Neuron (in vitro differentiated cells): Measurements from ENCODE around the gene CTNS.

ENCODE experiments used
- H2AFZ ChIP-seq: one replicate; pipeline ENCODE4 v1.6.1; 2013; ENCODE audit warnings: low read depth, mild to moderate bottlenecking, inconsistent platforms, low read length, moderate library complexity
- H3K27me3 ChIP-seq: one replicate; pipeline ENCODE4 v1.6.1; 2013; ENCODE audit warnings: low read length; ENCODE audit not compliant: insufficient read depth
- H3K36me3 ChIP-seq: one replicate; pipeline ENCODE4 v1.6.1; 2013; ENCODE audit warnings: low read length; ENCODE audit not compliant: insufficient read depth
- H3K4me1 ChIP-seq: one replicate; pipeline ENCODE4 v1.6.1; 2013; ENCODE audit warnings: low read length; ENCODE audit not compliant: insufficient read depth
- H3K4me3 ChIP-seq: 2 replicates; pipeline ENCODE4 v1.5.1; 2013; ENCODE audit warnings: mild to moderate bottlenecking, low read length, moderate library complexity
- H3K9me3 ChIP-seq: one replicate; pipeline ENCODE4 v1.6.1; 2013; ENCODE audit warnings: low read length

Gene CTNS

GRCh38 chr17:3603119-3603869 lies 33.3 kb upstream of the CTNS start:
- Histone ChIP-seq H3K4me1 (no peaks in the 10 kb centered on the region), H3K36me3 (peaks cover 32% of the 10 kb centered on the region), H3K27me3 (no peaks in the 10 kb centered on the region), H3K9me3 (no peaks in the 10 kb centered on the region), H2AFZ (no peak overlapping the region), H3K4me3 (no peak overlapping the region)

GRCh38 chr17:3603870-3604259 lies 32.7 kb upstream of the CTNS start:
- Histone ChIP-seq H3K36me3 (peaks cover 37% of the 10 kb centered on the region), H3K4me3 (no peak overlapping the region), H2AFZ (no peak overlapping the region), H3K9me3 (no peaks in the 10 kb centered on the region), H3K4me1 (no peaks in the 10 kb centered on the region), H3K27me3 (no peaks in the 10 kb centered on the region)

GRCh38 chr17:3609689-3610088 lies 26.9 kb upstream of the CTNS start:
- Histone ChIP-seq H3K27me3 (no peaks in the 10 kb centered on the region), H3K9me3 (no peaks in the 10 kb centered on the region), H3K4me3 (no peak overlapping the region), H3K36me3 (peaks cover 69% of the 10 kb centered on the region), H3K4me1 (no peaks in the 10 kb centered on the region), H2AFZ (no peak overlapping the region)

GRCh38 chr17:3610523-3610922 lies 26.0 kb upstream of the CTNS start:
- Histone ChIP-seq H3K36me3 (peaks cover 73% of the 10 kb centered on the region), H3K27me3 (no peaks in the 10 kb centered on the region), H3K4me1 (no peaks in the 10 kb centered on the region), H2AFZ (no peak overlapping the region), H3K4me3 (no peak overlapping the region), H3K9me3 (no peaks in the 10 kb centered on the region)

- no peak overlapping the region for H3K4me3 ChIP-seq
- no peaks in the 10 kb centered on the region for H3K4me1 ChIP-seq
- peaks cover 76% of the 10 kb centered on the region for H3K36me3 ChIP-seq
- H3K27me3 ChIP-seq, result no peaks in the 10 kb centered on the region
- peaks cover 5% of the 10 kb centered on the region for H3K9me3 ChIP-seq
- H2AFZ ChIP-seq, result no peak overlapping the region
These were observed 23.4 kb upstream of the CTNS start for GRCh38 chr17:3613124-3613523.

GRCh38 chr17:3615160-3615870 lies 21.2 kb upstream of the CTNS start:
- no peak overlapping the region for H3K4me3 ChIP-seq
- H2AFZ ChIP-seq, result no peak overlapping the region
- peaks cover 12% of the 10 kb centered on the region for H3K9me3 ChIP-seq
- H3K4me1 ChIP-seq, result no peaks in the 10 kb centered on the region
- H3K27me3 ChIP-seq, result no peaks in the 10 kb centered on the region
- H3K36me3 ChIP-seq, result peaks cover 70% of the 10 kb centered on the region

GRCh38 chr17:3621146-3621720 lies 15.3 kb upstream of the CTNS start:
- Histone ChIP-seq H3K4me1 (no peaks in the 10 kb centered on the region), H3K4me3 (no peak overlapping the region), H3K27me3 (no peaks in the 10 kb centered on the region), H3K36me3 (peaks cover 70% of the 10 kb centered on the region), H3K9me3 (peaks cover 11% of the 10 kb centered on the region), H2AFZ (no peak overlapping the region)

GRCh38 chr17:3622977-3623594 lies 13.5 kb upstream of the CTNS start:
- Histone ChIP-seq H3K27me3 (no peaks in the 10 kb centered on the region), H3K36me3 (peaks cover 66% of the 10 kb centered on the region), H3K4me1 (no peaks in the 10 kb centered on the region), H2AFZ (no peak overlapping the region), H3K9me3 (peaks cover 7% of the 10 kb centered on the region), H3K4me3 (no peak overlapping the region)

- H3K9me3 ChIP-seq, result no peaks in the 10 kb centered on the region
- no peak overlapping the region for H2AFZ ChIP-seq
- H3K4me1 ChIP-seq, result no peaks in the 10 kb centered on the region
- H3K4me3 ChIP-seq, result no peak overlapping the region
- no peaks in the 10 kb centered on the region for H3K27me3 ChIP-seq
- peaks cover 63% of the 10 kb centered on the region for H3K36me3 ChIP-seq
These were observed 9.5 kb upstream of the CTNS start for GRCh38 chr17:3626831-3627768.

- Histone ChIP-seq H3K4me1 (no peaks in the 10 kb centered on the region), H3K4me3 (no peak overlapping the region), H3K27me3 (no peaks in the 10 kb centered on the region), H2AFZ (no peak overlapping the region), H3K9me3 (no peaks in the 10 kb centered on the region), H3K36me3 (peaks cover 64% of the 10 kb centered on the region)
These were observed 8.8 kb upstream of the CTNS start for GRCh38 chr17:3627769-3628167.

- H3K36me3 ChIP-seq, result peaks cover 46% of the 10 kb centered on the region
- H3K27me3 ChIP-seq, result no peaks in the 10 kb centered on the region
- H3K9me3 ChIP-seq, result no peaks in the 10 kb centered on the region
- no peak overlapping the region for H3K4me3 ChIP-seq
- H3K4me1 ChIP-seq, result peaks cover 4% of the 10 kb centered on the region
- H2AFZ ChIP-seq, result no peak overlapping the region
These were observed 5.8 kb upstream of the CTNS start for GRCh38 chr17:3630781-3631180.

GRCh38 chr17:3632287-3632686 lies 4.3 kb upstream of the CTNS start:
- Histone ChIP-seq H3K36me3 (peaks cover 40% of the 10 kb centered on the region), H3K27me3 (no peaks in the 10 kb centered on the region), H3K4me3 (no peak overlapping the region), H2AFZ (no peak overlapping the region), H3K9me3 (no peaks in the 10 kb centered on the region), H3K4me1 (peaks cover 6% of the 10 kb centered on the region)
